Activated naive CD4-positive, alpha-beta T cell treated with anti-CD3 and anti-CD28 coated beads, Interleukin-2, amount 50 U/mL, for 16 hours (primary cell): ENCODE data around the gene PRR22.
"Not testable (repeated sequence)": the region's sequence is repeated elsewhere in the genome, so short reads cannot be mapped to it uniquely, and the experiment has no call there.

Experiments used
- DNase-seq: peaks from one replicate; pipeline ENCODE4 v3.0.0-alpha.2; 2020

The PRR22 gene

DNA sequence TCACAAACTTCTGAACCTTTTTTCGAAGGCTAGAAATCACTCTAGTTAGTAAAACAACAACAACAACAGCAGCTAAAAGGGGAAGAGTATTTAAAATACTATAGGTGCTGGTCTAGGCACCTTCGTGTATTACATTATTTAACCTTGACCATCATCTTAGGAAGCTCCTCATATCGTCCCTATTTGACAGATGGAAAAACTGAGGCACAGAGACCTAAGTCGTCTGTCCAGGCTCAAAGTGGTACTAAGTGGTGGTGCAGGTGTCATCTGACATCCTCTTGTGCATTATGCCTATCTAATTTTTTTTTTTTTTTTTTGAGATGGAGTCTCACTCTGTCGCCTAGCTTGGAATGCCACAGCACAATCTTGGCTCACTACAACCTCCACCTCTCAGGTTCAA is 35.0 kb downstream of the PRR22 start:
- DNase-seq: no peak

DNA sequence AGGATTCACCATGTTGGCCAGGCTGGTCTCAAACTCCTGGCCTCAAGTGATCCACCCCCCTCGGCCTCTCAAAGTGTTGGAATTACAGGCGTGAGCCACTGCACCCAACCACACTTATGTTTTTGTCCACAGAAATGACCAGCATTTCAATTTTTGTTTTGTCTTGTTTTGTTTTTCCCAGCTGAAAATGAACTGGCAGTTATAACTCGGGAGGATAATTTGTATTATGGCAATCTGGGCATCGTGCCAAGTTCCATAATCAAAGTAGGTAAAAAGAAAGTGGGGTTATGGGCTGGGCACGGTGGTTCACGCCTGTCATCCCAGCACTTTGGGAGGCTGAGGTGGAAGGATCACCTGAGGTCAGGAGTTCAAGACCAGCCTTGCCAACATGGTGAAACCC is 35.6 kb downstream of the PRR22 start:
- DNase-seq: not testable (repeated sequence)

- not testable (repeated sequence) for DNase-seq
Observed at GRCh38 chr19:5744999-5745398, 39.5 kb downstream of the PRR22 start.

DNA sequence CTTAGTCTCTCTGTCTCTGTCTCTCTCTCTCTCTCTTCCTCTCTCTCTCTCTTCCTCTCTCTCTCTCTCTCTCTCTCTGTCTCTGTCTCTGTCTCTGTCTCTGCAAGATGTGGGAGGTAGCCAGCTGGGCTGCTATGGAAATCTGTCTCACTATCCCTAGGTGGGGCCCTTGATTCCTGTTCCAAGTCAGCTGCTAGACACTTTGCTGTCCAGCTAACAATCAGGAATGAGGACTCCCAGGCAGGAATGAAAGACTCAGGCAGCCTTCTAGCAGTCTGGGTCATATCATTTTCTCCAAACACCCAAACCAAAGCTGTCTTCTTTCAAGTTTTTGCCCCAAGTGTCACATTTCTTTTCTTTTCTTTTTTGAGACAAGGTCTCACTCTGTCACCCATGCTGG is 40.9 kb downstream of the PRR22 start:
- no peak for DNase-seq

GRCh38 chr19:5742051-5742450 is 42.5 kb downstream of the PRR22 start:
- DNase-seq: no peak

- DNase-seq: no peak
Observed at GRCh38 chr19:5738423-5738822, 46.1 kb downstream of the PRR22 start.

DNA sequence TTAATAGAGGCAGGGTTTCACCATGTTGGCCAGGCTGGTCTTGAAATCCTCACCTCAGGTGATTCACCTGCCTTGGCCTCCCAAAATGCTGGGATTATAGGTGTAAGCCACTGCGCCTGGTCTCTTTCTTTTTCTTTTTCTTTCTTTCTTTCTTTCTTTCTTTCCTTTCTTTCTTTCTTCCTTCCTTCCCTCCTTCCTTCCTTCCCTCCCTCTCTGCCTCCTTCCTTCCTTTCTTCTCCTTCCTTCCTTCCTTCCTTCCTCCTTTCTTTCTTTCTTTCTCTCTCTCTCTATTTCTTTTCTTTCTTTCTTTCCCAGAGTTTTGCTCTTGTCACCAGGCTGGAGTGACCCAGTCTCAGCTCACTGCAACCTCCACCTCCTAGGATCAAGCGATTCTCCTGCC is 51.4 kb downstream of the PRR22 start:
- not testable (repeated sequence) for DNase-seq
